Colonic mucosa (tissue), 4 donors: ENCODE measurements around the gene GRIK4. TPM values are rescaled to one million over a fixed set of nuclear protein-coding genes. Genes with fewer than 3 reads are reported as not detected.

ENCODE experiments used
- DNase-seq: peaks from one replicate; pipeline ENCODE4 v3.0.0-alpha.2; 2020
- H3K27ac ChIP-seq: fragments of 200-600 bp; one replicate; pipeline ENCODE4 v1.8.0; 2021
- H3K27me3 ChIP-seq: fragments of 200-600 bp; one replicate; pipeline ENCODE4 v1.8.0; 2021
- H3K36me3 ChIP-seq: fragments of 200-600 bp; one replicate; pipeline ENCODE4 v1.8.0; 2021
- H3K4me1 ChIP-seq: fragments of 200-600 bp; one replicate; pipeline ENCODE4 v1.8.0; 2021; ENCODE audit warnings: mild to moderate bottlenecking
- H3K4me3 ChIP-seq: fragments of 200-600 bp; one replicate; pipeline ENCODE4 v1.8.0; 2021
- H3K9ac ChIP-seq, 2 donors: one replicate each; pipeline ENCODE4 v1.7.0; 2013; ENCODE audit warnings: control low read depth in 2 of 2, low read depth in 2 of 2, low read length in 2 of 2
- H3K9me3 ChIP-seq: fragments of 200-600 bp; one replicate; pipeline ENCODE4 v1.8.0; 2021
- intact Hi-C: fragments of 100-400 bp; cut with DNase I; formaldehyde crosslinking; loops from one replicate; pipeline ENCODE4 v1.14.1; 2022
- total RNA-seq, 2 donors: library from RNA; stranded (reverse); fragmentation: NEBNext Ultra II Directional in 1 of 2; extraction: Animal tissue kit (Norgen Biotek cat#: 25700) in 1 of 2; gene quantifications; one replicate each; pipeline ENCODE4 v1.2.1, GENCODE V29; 2021
- TF ChIP-seq, protein P1 (sequence below): fragments of 200-600 bp; IDR thresholded peaks from one replicate; pipeline ENCODE4 v1.8.0; 2022; ENCODE audit warnings: antibody characterized with exemption, mild to moderate bottlenecking
- donor health status: healthy.
- donor health status: DM: no; HTN: no; CAD: no.
- donor health status: DM: no; HTN: no; CAD: no.

The GRIK4 gene
- total RNA-seq, 2 donors from 2014 or later: 0.10 to 0.21 TPM

GRCh38 chr11:120471994-120472393 is 39.6 kb upstream of the GRIK4 start:
- intact Hi-C loops: no loop called here
- no peak for DNase-seq

GRCh38 chr11:120473503-120473902 is 38.0 kb upstream of the GRIK4 start:
- intact Hi-C loops: no loop called here
- H3K9ac ChIP-seq: no peak overlapping the region
- peaks cover 4% of the 10 kb centered on the region for H3K36me3 ChIP-seq
- no peak overlapping the region for H3K4me3 ChIP-seq
- DNase-seq: no peak
- H3K27ac ChIP-seq: no peak overlapping the region
- no peaks in the 10 kb centered on the region for H3K9me3 ChIP-seq
- H3K27me3 ChIP-seq: no peaks in the 10 kb centered on the region
- no peaks in the 10 kb centered on the region for H3K4me1 ChIP-seq
- TF ChIP-seq, protein P1, sequence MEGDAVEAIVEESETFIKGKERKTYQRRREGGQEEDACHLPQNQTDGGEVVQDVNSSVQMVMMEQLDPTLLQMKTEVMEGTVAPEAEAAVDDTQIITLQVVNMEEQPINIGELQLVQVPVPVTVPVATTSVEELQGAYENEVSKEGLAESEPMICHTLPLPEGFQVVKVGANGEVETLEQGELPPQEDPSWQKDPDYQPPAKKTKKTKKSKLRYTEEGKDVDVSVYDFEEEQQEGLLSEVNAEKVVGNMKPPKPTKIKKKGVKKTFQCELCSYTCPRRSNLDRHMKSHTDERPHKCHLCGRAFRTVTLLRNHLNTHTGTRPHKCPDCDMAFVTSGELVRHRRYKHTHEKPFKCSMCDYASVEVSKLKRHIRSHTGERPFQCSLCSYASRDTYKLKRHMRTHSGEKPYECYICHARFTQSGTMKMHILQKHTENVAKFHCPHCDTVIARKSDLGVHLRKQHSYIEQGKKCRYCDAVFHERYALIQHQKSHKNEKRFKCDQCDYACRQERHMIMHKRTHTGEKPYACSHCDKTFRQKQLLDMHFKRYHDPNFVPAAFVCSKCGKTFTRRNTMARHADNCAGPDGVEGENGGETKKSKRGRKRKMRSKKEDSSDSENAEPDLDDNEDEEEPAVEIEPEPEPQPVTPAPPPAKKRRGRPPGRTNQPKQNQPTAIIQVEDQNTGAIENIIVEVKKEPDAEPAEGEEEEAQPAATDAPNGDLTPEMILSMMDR: no peak

More at GRCh38 chr11:120471994-120472393, 39.6 kb upstream of the GRIK4 start:
- Histone ChIP-seq H3K27ac (no peak overlapping the region), H3K9me3 (no peaks in the 10 kb centered on the region), H3K36me3 (no peaks in the 10 kb centered on the region), H3K27me3 (no peaks in the 10 kb centered on the region), H3K4me3 (no peak overlapping the region), H3K9ac (no peak overlapping the region), H3K4me1 (no peaks in the 10 kb centered on the region)
- TF ChIP-seq, protein P1: no peak

- TF ChIP-seq, protein P1: no peak
- no peaks in the 10 kb centered on the region for H3K4me1 ChIP-seq
- H3K27ac ChIP-seq: no peak overlapping the region
- DNase-seq: no peak
- no peak overlapping the region for H3K4me3 ChIP-seq
- H3K9me3 ChIP-seq: no peaks in the 10 kb centered on the region
- H3K9ac ChIP-seq: no peak overlapping the region
- H3K36me3 ChIP-seq: peaks cover 14% of the 10 kb centered on the region
- no peaks in the 10 kb centered on the region for H3K27me3 ChIP-seq
- intact Hi-C loops: no loop called here
Observed at GRCh38 chr11:120482149-120482548, 29.4 kb upstream of the GRIK4 start.

DNA sequence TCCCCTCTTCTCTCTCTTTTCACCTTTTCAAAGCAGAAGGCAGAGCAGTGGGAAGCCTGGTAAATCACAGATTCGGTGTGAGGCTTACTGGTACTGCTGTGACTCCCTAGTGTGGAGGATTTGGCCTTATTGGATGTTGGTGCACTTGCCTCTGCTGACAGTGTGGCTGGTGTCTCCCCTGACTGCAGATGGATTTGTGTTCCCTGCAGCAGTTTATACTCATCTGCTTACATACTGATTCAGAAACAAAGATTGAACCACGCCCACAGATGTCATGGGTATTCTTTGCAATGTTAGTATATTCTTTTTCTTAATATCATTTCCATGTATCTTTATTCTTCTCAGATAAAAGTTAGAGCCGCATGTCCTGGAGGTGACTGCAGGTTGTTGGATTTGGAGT is 26.8 kb upstream of the GRIK4 start:
- peaks cover 10% of the 10 kb centered on the region for H3K36me3 ChIP-seq
- no peaks in the 10 kb centered on the region for H3K27me3 ChIP-seq
- H3K4me3 ChIP-seq: no peak overlapping the region
- no peaks in the 10 kb centered on the region for H3K4me1 ChIP-seq
- no peak overlapping the region for H3K9ac ChIP-seq
- intact Hi-C loops: no loop called here
- H3K9me3 ChIP-seq: no peaks in the 10 kb centered on the region
- H3K27ac ChIP-seq: no peak overlapping the region
- TF ChIP-seq, protein P1: no peak
- DNase-seq: no peak

DNA sequence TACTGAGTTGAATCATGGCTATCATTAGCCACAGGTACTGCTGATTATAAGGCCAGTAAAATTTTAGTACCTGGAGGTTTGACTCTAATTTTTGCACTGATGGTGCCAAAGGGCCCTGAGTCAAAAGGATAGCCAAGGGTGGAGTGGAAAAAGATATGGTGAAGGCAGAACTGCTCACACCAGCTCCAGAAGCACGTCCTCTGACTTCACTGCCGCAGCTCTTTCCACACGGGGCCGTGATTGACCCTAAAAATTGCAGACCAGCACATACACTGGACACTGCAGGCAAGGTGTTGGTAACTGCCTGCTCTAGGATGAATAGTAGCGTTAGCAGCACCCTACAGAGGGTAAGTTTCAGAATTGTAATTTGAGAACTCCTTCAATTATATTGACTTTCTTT is 25.4 kb upstream of the GRIK4 start:
- Histone ChIP-seq H3K27me3 (no peaks in the 10 kb centered on the region), H3K9me3 (no peaks in the 10 kb centered on the region), H3K27ac (no peak overlapping the region), H3K4me1 (no peaks in the 10 kb centered on the region), H3K9ac (no peak overlapping the region), H3K4me3 (no peak overlapping the region), H3K36me3 (peaks cover 10% of the 10 kb centered on the region)
- TF ChIP-seq, protein P1: no peak
- no peak for DNase-seq
- intact Hi-C loops: no loop called here

GRCh38 chr11:120489799-120490198 is 21.7 kb upstream of the GRIK4 start:
- Histone ChIP-seq H3K9me3 (no peaks in the 10 kb centered on the region), H3K36me3 (peaks cover 6% of the 10 kb centered on the region), H3K27ac (no peak overlapping the region), H3K27me3 (no peaks in the 10 kb centered on the region), H3K4me3 (no peak overlapping the region), H3K9ac (no peak overlapping the region), H3K4me1 (no peaks in the 10 kb centered on the region)
- DNase-seq: no peak
- intact Hi-C loops: no loop called here
- TF ChIP-seq, protein P1: no peak
